H9 (cell line): Measurements from ENCODE around the gene TSPOAP1. TPM values are rescaled to one million over a fixed set of nuclear protein-coding genes. Genes with fewer than 3 reads are reported as not detected.

Source experiments
- DNase-seq: peaks from one replicate; pipeline ENCODE4 v3.0.0-alpha.2; 2017
- H2AFZ ChIP-seq: one replicate; pipeline ENCODE4 v1.6.1; 2013; ENCODE audit warnings: mild to moderate bottlenecking, low read length, control low read depth, moderate library complexity
- H2AK5ac ChIP-seq: 2 replicates; pipeline ENCODE4 v1.6.1; 2013; ENCODE audit warnings: low read length, control low read depth, mixed read lengths; ENCODE audit not compliant: insufficient read length
- H2BK120ac ChIP-seq: one replicate; pipeline ENCODE4 v1.6.1; 2013; ENCODE audit warnings: low read depth, mild to moderate bottlenecking, low read length, control low read depth, inconsistent platforms; ENCODE audit not compliant: poor library complexity, severe bottlenecking
- H2BK12ac ChIP-seq: 2 replicates; pipeline ENCODE4 v1.6.1; 2013; ENCODE audit warnings: low read length, control low read depth, mixed read lengths, low read depth; ENCODE audit not compliant: insufficient read length
- H2BK15ac ChIP-seq: 2 replicates; pipeline ENCODE4 v1.6.1; 2013; ENCODE audit warnings: low read depth, low read length, control low read depth
- H2BK20ac ChIP-seq: one replicate; pipeline ENCODE4 v1.6.1; 2013; ENCODE audit warnings: low read depth, mild to moderate bottlenecking, low read length, control low read depth, inconsistent platforms; ENCODE audit not compliant: poor library complexity, severe bottlenecking
- H2BK5ac ChIP-seq: 2 replicates; pipeline ENCODE4 v1.6.1; 2013; ENCODE audit warnings: low read length, control low read depth, mixed read lengths; ENCODE audit not compliant: insufficient read length
- H3K14ac ChIP-seq: 2 replicates; pipeline ENCODE4 v1.6.1; 2013; ENCODE audit warnings: low read length, control low read depth; ENCODE audit not compliant: insufficient read depth
- H3K18ac ChIP-seq: 2 replicates; pipeline ENCODE4 v1.6.1; 2013; ENCODE audit warnings: low read depth, mild to moderate bottlenecking, mixed read lengths, low read length, control low read depth; ENCODE audit not compliant: insufficient read length
- H3K23ac ChIP-seq: 2 replicates; pipeline ENCODE4 v1.6.1; 2013; ENCODE audit warnings: low read length, control low read depth, mixed read lengths, low read depth; ENCODE audit not compliant: insufficient read length
- H3K23me2 ChIP-seq: 2 replicates; pipeline ENCODE4 v1.6.1; 2013; ENCODE audit warnings: low read depth, mild to moderate bottlenecking, mixed read lengths, low read length, control low read depth; ENCODE audit not compliant: insufficient read length, poor library complexity, severe bottlenecking
- H3K27ac ChIP-seq: 2 replicates; pipeline ENCODE4 v1.5.1; 2013; ENCODE audit warnings: low read length, control low read depth, mixed read lengths, low read depth; ENCODE audit not compliant: insufficient read length
- H3K27me3 ChIP-seq: 2 replicates; pipeline ENCODE4 v1.6.1; 2013; ENCODE audit warnings: low read length, control low read depth, inconsistent platforms; ENCODE audit not compliant: insufficient read depth
- H3K4ac ChIP-seq: 2 replicates; pipeline ENCODE4 v1.6.1; 2013; ENCODE audit warnings: low read depth, mild to moderate bottlenecking, control low read depth, inconsistent platforms, low read length, moderate library complexity
- H3K4me1 ChIP-seq: 2 replicates; pipeline ENCODE4 v1.6.1; 2013; ENCODE audit warnings: low read length, control low read depth, inconsistent platforms; ENCODE audit not compliant: insufficient read depth
- H3K4me2 ChIP-seq: 2 replicates; pipeline ENCODE4 v1.6.1; 2013; ENCODE audit warnings: low read length, control low read depth, mixed read lengths; ENCODE audit not compliant: insufficient read length, insufficient read depth
- H3K56ac ChIP-seq: 2 replicates; pipeline ENCODE4 v1.6.1; 2013; ENCODE audit warnings: low read depth, mild to moderate bottlenecking, mixed read lengths, low read length, control low read depth; ENCODE audit not compliant: insufficient read length
- H3K79me1 ChIP-seq: 2 replicates; pipeline ENCODE4 v1.6.1; 2013; ENCODE audit warnings: low read depth, mild to moderate bottlenecking, moderate library complexity, low read length, control low read depth, inconsistent platforms; ENCODE audit not compliant: insufficient read depth, poor library complexity, severe bottlenecking
- H3K79me2 ChIP-seq: 2 replicates; pipeline ENCODE4 v1.6.1; 2013; ENCODE audit warnings: low read length, control low read depth, inconsistent platforms; ENCODE audit not compliant: insufficient read depth
- H3K9ac ChIP-seq: 2 replicates; pipeline ENCODE4 v1.6.1; 2013; ENCODE audit warnings: low read length, control low read depth, mixed read lengths; ENCODE audit not compliant: insufficient read length; ENCODE audit errors: extremely low read depth
- H3K9me3 ChIP-seq: one replicate; pipeline ENCODE4 v1.6.1; 2013; ENCODE audit warnings: low read depth, low read length, inconsistent platforms; ENCODE audit not compliant: control insufficient read depth
- H3T11ph ChIP-seq: one replicate; pipeline ENCODE4 v1.6.1; 2013; ENCODE audit warnings: mild to moderate bottlenecking, low read length, control low read depth, inconsistent platforms
- H4K20me1 ChIP-seq: one replicate; pipeline ENCODE4 v1.6.1; 2013; ENCODE audit not compliant: control insufficient read depth, insufficient read length, insufficient read depth
- H4K5ac ChIP-seq: 2 replicates; pipeline ENCODE4 v1.6.1; 2013; ENCODE audit warnings: low read depth, mild to moderate bottlenecking, mixed read lengths, low read length, control low read depth; ENCODE audit not compliant: insufficient read length
- H4K8ac ChIP-seq: replicated peaks from 2 replicates; pipeline ENCODE4 v1.6.1; 2013; ENCODE audit warnings: low read length, control low read depth, mixed read lengths, low read depth; ENCODE audit not compliant: insufficient read length
- H4K91ac ChIP-seq: 2 replicates; pipeline ENCODE4 v1.6.1; 2013; ENCODE audit warnings: low read depth, mild to moderate bottlenecking, moderate library complexity, mixed read lengths, low read length, control low read depth; ENCODE audit not compliant: insufficient read length
- H3K27ac Mint-ChIP-seq, 3 experiments: 2 replicates in 2 of 3; 3 replicates in 1 of 3; pipeline ENCODE4 v1.8.0; 2020 to 2021; ENCODE audit warnings: mixed read lengths in 3 of 3, mild to moderate bottlenecking in 1 of 3, moderate library complexity in 1 of 3
- H3K27me3 Mint-ChIP-seq: 2 replicates; pipeline ENCODE4 v1.8.0; 2021; ENCODE audit warnings: low read depth, mild to moderate bottlenecking, moderate library complexity, mixed read lengths
- H3K36me3 Mint-ChIP-seq, 3 experiments: 2 replicates in 2 of 3; 3 replicates in 1 of 3; pipeline ENCODE4 v1.8.0; 2020 to 2021; ENCODE audit warnings: low read depth in 3 of 3, mixed read lengths in 3 of 3; ENCODE audit not compliant: insufficient read depth in 1 of 3
- H3K4me1 Mint-ChIP-seq, 2 experiments: 2 replicates each; pipeline ENCODE4 v1.8.0; 2020; ENCODE audit warnings: mixed read lengths in 2 of 2
- H3K4me3 Mint-ChIP-seq, 2 experiments: 2 replicates in 1 of 2; 3 replicates in 1 of 2; pipeline ENCODE4 v1.8.0; 2020 to 2021; ENCODE audit warnings: mild to moderate bottlenecking in 2 of 2, mixed read lengths in 2 of 2, moderate library complexity in 1 of 2
- H3K9me3 Mint-ChIP-seq, 2 experiments: 2 replicates in 1 of 2; 3 replicates in 1 of 2; pipeline ENCODE4 v1.8.0; 2020; ENCODE audit warnings: mild to moderate bottlenecking in 2 of 2, mixed read lengths in 2 of 2, moderate library complexity in 1 of 2
- CTCF ChIP-seq: fragments of 200-600 bp; sonication (generic); conservative IDR thresholded peaks from 3 replicates; pipeline ENCODE4 v1.8.0; 2021; ENCODE audit warnings: antibody characterized with exemption, mild to moderate bottlenecking
- WGBS: extraction: QIAGEN DNeasy Blood & Tissue Kit; methylation state at CpG from one replicate; pipeline ENCODE4 v1.1.7; 2013; ENCODE audit warnings: missing lambda C conversion rate, low lambda C conversion rate, mixed read lengths; ENCODE audit not compliant: insufficient read length; ENCODE audit errors: extremely low coverage; 5-methylcytosine and 5-hydroxymethylcytosine counted together
- total RNA-seq: library from RNA; stranded (reverse); gene quantifications from 2 replicates; pipeline ENCODE4 v1.2.1, GENCODE V29; 2021

Gene TSPOAP1
- total RNA-seq, 1 experiment from 2014 or later = 17.3 TPM

- Histone ChIP-seq H3K4me1 (no peaks in the 10 kb centered on the region; the same call in 1 of the 2 replicates), H2BK120ac (no peak overlapping the region), H3K27me3 (no peaks in the 10 kb centered on the region), H3K9ac (no peak overlapping the region), H2AK5ac (no peak overlapping the region), H3K23me2 (no peaks in the 10 kb centered on the region), H2BK12ac (no peak overlapping the region), H3K4me2 (no peak overlapping the region), H3K9me3 (no peaks in the 10 kb centered on the region), H3K23ac (no peak overlapping the region), H3K56ac (no peak overlapping the region), H3K18ac (no peak overlapping the region), H3K14ac (no peak overlapping the region), H4K20me1 (no peaks in the 10 kb centered on the region), H3K79me1 (no peaks in the 10 kb centered on the region), H4K8ac (no peak overlapping the region), H2AFZ (no peak overlapping the region), H2BK15ac (no peak overlapping the region), H2BK20ac (no peak overlapping the region), H4K91ac (no peak overlapping the region), H3K4ac (no peak overlapping the region), H2BK5ac (no peak overlapping the region), H3K79me2 (no peaks in the 10 kb centered on the region), H3K27ac (no peak overlapping the region), H3T11ph (no peak overlapping the region), H4K5ac (no peak overlapping the region)
- H3K4me1 Mint-ChIP-seq = peaks cover 11 to 13% of the 10 kb centered on the region in 2 experiments
- H3K27ac Mint-ChIP-seq = 0 out of 7 replicates have a peak overlapping the region, but pooled peaks of 1 of the 3 experiments have one; percentile 39
- no CpG with 5 or more reads among the region's 60 CpGs for WGBS
- H3K27me3 Mint-ChIP-seq = peaks cover 15% of the 10 kb centered on the region
- no peak overlapping the region for H3K4me3 Mint-ChIP-seq
- no peak for DNase-seq
- no peaks in the 10 kb centered on the region for H3K9me3 Mint-ChIP-seq
- no peaks in the 10 kb centered on the region; a peak in 1 of 7 replicates for H3K36me3 Mint-ChIP-seq
- no peak for TF ChIP-seq CTCF
These were observed 49.4 kb downstream of the TSPOAP1 start for GRCh38 chr17:58279016-58279711.
